HCT116 (cell line): ENCODE results near the gene IL36A. TPM values are rescaled to one million over a fixed set of nuclear protein-coding genes. Genes with fewer than 3 reads are reported as not detected.

Experiments used
- ATAC-seq: fragments of 200-7000 bp; cut with Tn5 transposase; 2 replicates; pipeline ENCODE4 v1.9.1; 2020; ENCODE audit warnings: mild to moderate bottlenecking, moderate library complexity
- BruUV-seq: library from RNA; stranded (reverse); fragments of 400-500 nt; replicated peaks from 2 replicates; lab custom pipeline; 2021; lab: Mats Ljungman, UMichigan
- CTCF ChIA-PET: fragments of 300-600 bp; sonication (Branson Sonifier 250); formaldehyde crosslinking; loops from one replicate; lab custom pipeline; 2021; ENCODE audit warnings: antibody characterized with exemption; lab: Charles Lee
- POLR2A ChIA-PET: fragments of 300-600, 350-600 bp; sonication (Branson Sonifier 250); formaldehyde crosslinking; loops from one replicate; lab custom pipeline; 2021; ENCODE audit warnings: antibody characterized with exemption; lab: Charles Lee
- RAD21 ChIA-PET, 2 experiments: fragments of 300-600 bp; sonication (Branson Sonifier 250); formaldehyde crosslinking; loops; one replicate each; lab custom pipeline; 2023; ENCODE audit warnings: low total read pairs in 2 of 2; ENCODE audit not compliant: uncharacterized antibody in 2 of 2, unreplicated experiment in 2 of 2, low non-redundant PET in 1 of 2; lab: Charles Lee
- DNase-seq: peaks from one replicate; pipeline ENCODE4 v3.0.0-alpha.2; 2010; ENCODE audit warnings: low read depth, low spot score
- H2AFZ ChIP-seq: fragments of 200-600 bp; shearing (Covaris generic), sonication (generic); 2 replicates; pipeline ENCODE4 v1.6.1; 2017; ENCODE audit warnings: low read depth, mixed run types, mixed read lengths, antibody characterized with exemption, low read length; ENCODE audit not compliant: poor library complexity, severe bottlenecking
- H3K27ac ChIP-seq: 2 replicates; pipeline ENCODE4 v1.5.1; 2012; ENCODE audit warnings: low read depth, low read length
- H3K27me3 ChIP-seq: fragments of 200-600 bp; sonication (generic); 2 replicates; pipeline ENCODE4 v1.6.1; 2016; ENCODE audit warnings: mixed run types, low read length, mixed read lengths; ENCODE audit not compliant: insufficient read depth
- H3K36me3 ChIP-seq, 2 experiments: fragments of 200-500 bp in 1 of 2; fragments of 200-600 bp in 1 of 2; sonication (Bioruptor generic) in 1 of 2; sonication (generic) in 1 of 2; 2 replicates each; pipeline versions ENCODE4 v1.5.1 to v1.6.1; 2014 to 2016; ENCODE audit warnings: low read length in 2 of 2, inconsistent platforms in 1 of 2, mixed read lengths in 1 of 2, mixed run types in 1 of 2; ENCODE audit not compliant: insufficient read depth in 2 of 2, control insufficient read depth in 1 of 2
- H3K4me1 ChIP-seq, 2 experiments: fragments of 200-600 bp in 1 of 2; sonication (generic) in 1 of 2; 2 replicates each; pipeline versions ENCODE4 v1.5.1 to v1.6.1; 2012 to 2017; ENCODE audit warnings: low read length in 2 of 2, inconsistent platforms in 1 of 2, mild to moderate bottlenecking in 1 of 2, mixed read lengths in 1 of 2, mixed run types in 1 of 2, moderate library complexity in 1 of 2; ENCODE audit not compliant: insufficient read depth in 2 of 2, control insufficient read depth in 1 of 2
- H3K4me2 ChIP-seq: fragments of 200-600 bp; sonication (generic); 2 replicates; pipeline ENCODE4 v1.6.1; 2017; ENCODE audit warnings: mixed run types, low read length, mixed read lengths
- H3K4me3 ChIP-seq, 2 experiments: fragments of 200-600 bp in 1 of 2; sonication (generic) in 1 of 2; replicated peaks in 1 of 2; 2 replicates each; pipeline ENCODE4 v1.5.1; 2011 to 2016; ENCODE audit warnings: low read length in 2 of 2, control low read depth in 1 of 2, low read depth in 1 of 2, mild to moderate bottlenecking in 1 of 2, mixed read lengths in 1 of 2, mixed run types in 1 of 2
- H3K79me2 ChIP-seq: fragments of 200-600 bp; sonication (generic); 2 replicates; pipeline ENCODE4 v1.6.1; 2017; ENCODE audit warnings: mild to moderate bottlenecking, mixed run types, low read length, moderate library complexity, mixed read lengths; ENCODE audit not compliant: insufficient read depth
- H3K9ac ChIP-seq: fragments of 200-600 bp; sonication (generic); 2 replicates; pipeline ENCODE4 v1.6.1; 2016; ENCODE audit warnings: low read length, mixed read lengths
- H3K9me2 ChIP-seq: fragments of 200-600 bp; sonication (generic), shearing (Covaris generic); 2 replicates; pipeline ENCODE4 v1.6.1; 2017; ENCODE audit warnings: mixed run types, mild to moderate bottlenecking, moderate library complexity; ENCODE audit not compliant: insufficient read depth
- H3K9me3 ChIP-seq, 2 experiments: fragments of 200-500 bp in 1 of 2; fragments of 200-600 bp in 1 of 2; sonication (Bioruptor generic) in 1 of 2; sonication (generic) in 1 of 2; 2 replicates each; pipeline ENCODE4 v1.6.1; 2014 to 2017; ENCODE audit warnings: low read length in 2 of 2, mixed read lengths in 2 of 2, inconsistent platforms in 1 of 2, low read depth in 1 of 2, mild to moderate bottlenecking in 1 of 2, mixed run types in 1 of 2, moderate library complexity in 1 of 2; ENCODE audit not compliant: control insufficient read depth in 1 of 2, insufficient read depth in 1 of 2
- H4K20me1 ChIP-seq: fragments of 200-600 bp; sonication (generic), shearing (Covaris generic); 2 replicates; pipeline ENCODE4 v1.6.1; 2017; ENCODE audit warnings: mixed run types, mild to moderate bottlenecking, moderate library complexity; ENCODE audit not compliant: insufficient read depth
- CBX3 ChIP-seq: IDR thresholded peaks from 2 replicates; pipeline ENCODE4 v1.6.1; 2012; ENCODE audit warnings: low read depth
- CTCF ChIP-seq, 3 experiments: fragments of 200-600 bp in 1 of 3; sonication (generic) in 1 of 3; IDR thresholded peaks in 2 of 3; conservative IDR thresholded peaks in 1 of 3; 2 replicates each; pipeline ENCODE4 v1.5.1; 2012 to 2017; ENCODE audit warnings: low read depth in 2 of 3, low read length in 2 of 3, antibody characterized with exemption in 1 of 3, borderline replicate concordance in 1 of 3, control low read depth in 1 of 3, mild to moderate bottlenecking in 1 of 3, mixed read lengths in 1 of 3, mixed run types in 1 of 3, moderate library complexity in 1 of 3; ENCODE audit not compliant: insufficient read depth in 1 of 3
- EGR1 ChIP-seq: IDR thresholded peaks from 2 replicates; pipeline ENCODE4 v1.6.1; 2012; ENCODE audit warnings: low read depth
- EZH2 ChIP-seq: fragments of 200-600 bp; sonication (generic); IDR thresholded peaks from 2 replicates; pipeline ENCODE4 v1.6.1; 2017; ENCODE audit warnings: antibody characterized with exemption, mixed run types
- FOSL1 ChIP-seq: IDR thresholded peaks from 2 replicates; pipeline ENCODE4 v1.6.1; 2012; ENCODE audit warnings: low read depth
- MAX ChIP-seq: IDR thresholded peaks from 2 replicates; pipeline ENCODE4 v1.6.1; 2012
- REST ChIP-seq: IDR thresholded peaks from 2 replicates; pipeline ENCODE4 v1.6.1; 2012; ENCODE audit warnings: low read depth
- SIN3A ChIP-seq: IDR thresholded peaks from 2 replicates; pipeline ENCODE4 v1.6.1; 2012; ENCODE audit warnings: low read depth
- SP1 ChIP-seq: IDR thresholded peaks from 2 replicates; pipeline ENCODE4 v1.6.1; 2012; ENCODE audit warnings: low read depth
- TCF7L2 ChIP-seq: IDR thresholded peaks from 2 replicates; pipeline ENCODE4 v1.7.0; 2011; ENCODE audit warnings: borderline replicate concordance, inconsistent platforms; ENCODE audit not compliant: insufficient read depth, insufficient read length; ENCODE audit errors: extremely low read depth
- YY1 ChIP-seq: IDR thresholded peaks from 2 replicates; pipeline ENCODE4 v1.6.1; 2011; ENCODE audit warnings: low read length, low read depth, moderate library complexity, mild to moderate bottlenecking; ENCODE audit not compliant: insufficient replicate concordance; ENCODE audit errors: extremely low read depth
- ZFX ChIP-seq: fragments of 450-650 bp; IDR thresholded peaks from 2 replicates; pipeline ENCODE4 v1.6.1; 2017
- ZNF274 ChIP-seq: fragments of 200-500 bp; sonication (Bioruptor generic); IDR thresholded peaks from 2 replicates; pipeline ENCODE4 v1.6.1; 2014; ENCODE audit warnings: mild to moderate bottlenecking, low read depth, low read length, inconsistent platforms
- intact Hi-C: fragments of 100-400 bp; cut with micrococcal nuclease; formaldehyde crosslinking; loops from 2 replicates; pipeline ENCODE4 v1.10.0; 2022
- total RNA-seq: library from RNA; stranded (reverse); gene quantifications from one replicate; pipeline ENCODE4 v1.2.1, GENCODE V29; 2021; ENCODE audit not compliant: unreplicated experiment

The IL36A gene
- total RNA-seq, 1 experiment from 2014 or later = not detected

- TF ChIP-seq YY1 (no peak), ZNF274 (no peak), EZH2 (no peak), FOSL1 (no peak), SIN3A (no peak), TCF7L2 (no peak), EGR1 (no peak), CBX3 (no peak)
Observed at GRCh38 chr2:113011108-113011507, 5.8 kb downstream of the IL36A start (continued).

GRCh38 chr2:113012436-113013335 lies 7.4 kb downstream of the IL36A start:
- H3K9me3 ChIP-seq = no peaks in the 10 kb centered on the region
- no peak for DNase-seq
- H3K36me3 ChIP-seq = no peaks in the 10 kb centered on the region
- CTCF ChIA-PET = no interaction called here
- H3K4me2 ChIP-seq = no peak overlapping the region
- no peak for TF ChIP-seq REST
- no peak for TF ChIP-seq MAX
- no peak for TF ChIP-seq CTCF (IDR thresholded peaks at IDR 0.05 in 2 of 3, conservative IDR thresholded peaks at IDR 0.05 in 1 of 3; ENCODE audit: borderline replicate concordance in 1 of 3, insufficient read depth in 1 of 3, low read depth in 2 of 3, low read length in 2 of 3)
- TF ChIP-seq SP1 = no peak
- no peak for TF ChIP-seq ZFX
- H3K79me2 ChIP-seq = no peaks in the 10 kb centered on the region
- no peak overlapping the region for H3K9ac ChIP-seq
- no peak overlapping the region for H2AFZ ChIP-seq
- BruUV-seq = no TSS peak
- no peaks in the 10 kb centered on the region for H3K9me2 ChIP-seq
- no peaks in the 10 kb centered on the region for H4K20me1 ChIP-seq
- no peaks in the 10 kb centered on the region for H3K4me1 ChIP-seq
- RAD21 ChIA-PET = no interaction called here
- H3K4me3 ChIP-seq = no peak overlapping the region
- intact Hi-C loops = no loop called here
- ATAC-seq = no peak
- H3K27me3 ChIP-seq = no peaks in the 10 kb centered on the region
- POLR2A ChIA-PET = no interaction called here
- H3K27ac ChIP-seq = no peak overlapping the region
